ENCODE measurements around the gene YAF2. TPM values are rescaled to one million over a fixed set of nuclear protein-coding genes. Genes with fewer than 3 reads are reported as not detected.

YAF2 gene
- total and polyA plus RNA-seq, 2 donors (not counting 3 experiments of a cell fraction or from before 2014, with no cell fraction given): 6.9 to 29.2 TPM

DNA sequence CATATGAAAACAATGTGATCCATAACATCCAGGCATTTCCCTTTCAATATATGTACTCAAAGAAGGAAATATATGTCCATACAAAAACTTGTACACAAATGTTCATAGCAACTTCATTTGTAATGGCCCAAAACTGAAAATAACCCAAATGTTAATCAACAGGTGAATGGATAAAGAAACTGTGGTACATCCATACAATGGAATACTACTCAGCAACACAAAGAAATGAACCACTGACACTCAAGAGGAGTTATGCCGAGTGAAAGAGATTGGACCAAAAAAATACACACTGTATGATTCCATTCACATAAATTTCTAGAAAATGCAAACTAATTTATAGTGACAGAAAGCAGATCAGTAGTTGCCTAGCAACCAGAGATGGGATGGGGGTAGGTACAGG, 63.1 kb downstream of the YAF2 start:
- Histone ChIP-seq H3K36me3 (ENCODE audit: control insufficient read depth in 2 of 2, extremely low read depth in 1 of 2, insufficient read depth in 2 of 2, low read length in 2 of 2) (no peaks in the 10 kb centered on the region), H3K79me2 (ENCODE audit: control insufficient read depth, insufficient read depth, low read length) (no peaks in the 10 kb centered on the region), H2AFZ (ENCODE audit: low read depth, low read length) (no peak overlapping the region), H3K4me2 (ENCODE audit: insufficient read depth, low read length) (no peak overlapping the region), H4K20me1 (replicated peaks; ENCODE audit: control insufficient read depth, extremely low read depth, insufficient read depth, low read length) (no peaks in the 10 kb centered on the region), H3K4me1 (ENCODE audit: control insufficient read depth, extremely low read depth, insufficient read depth, low read length) (no peaks in the 10 kb centered on the region), H3K9me1 (replicated peaks; ENCODE audit: control insufficient read depth, extremely low read depth, insufficient read depth, low read length) (no peaks in the 10 kb centered on the region), H3K9me3 (replicated peaks; ENCODE audit: control insufficient read depth, insufficient read depth, low read length) (no peaks in the 10 kb centered on the region), H3K9ac (replicated peaks; ENCODE audit: extremely low read depth, insufficient read depth, low read length) (no peak overlapping the region), H3K27me3 (ENCODE audit: control insufficient read depth in 2 of 2, insufficient read depth in 2 of 2, low read length in 2 of 2) (no peaks in the 10 kb centered on the region), H3K27ac (ENCODE audit: insufficient read depth, low read depth, low read length) (no peak overlapping the region), H3K4me3 (replicated peaks in 1 of 3; ENCODE audit: insufficient read depth in 1 of 3, low read depth in 1 of 3, low read length in 3 of 3) (no peak overlapping the region)
- no TSS peak for BruUV-seq (replicated peaks)
- ChIA-PET CTCF (no interaction called here), POLR2A (no interaction called here)
- dilution Hi-C loops (cut with MboI; ENCODE audit: extremely low pct_ligation_motif_present, low sequenced_read_pairs) (no loop called here), intact Hi-C loops (cut with micrococcal nuclease) (no loop called here)
- TF ChIP-seq, protein P1, sequence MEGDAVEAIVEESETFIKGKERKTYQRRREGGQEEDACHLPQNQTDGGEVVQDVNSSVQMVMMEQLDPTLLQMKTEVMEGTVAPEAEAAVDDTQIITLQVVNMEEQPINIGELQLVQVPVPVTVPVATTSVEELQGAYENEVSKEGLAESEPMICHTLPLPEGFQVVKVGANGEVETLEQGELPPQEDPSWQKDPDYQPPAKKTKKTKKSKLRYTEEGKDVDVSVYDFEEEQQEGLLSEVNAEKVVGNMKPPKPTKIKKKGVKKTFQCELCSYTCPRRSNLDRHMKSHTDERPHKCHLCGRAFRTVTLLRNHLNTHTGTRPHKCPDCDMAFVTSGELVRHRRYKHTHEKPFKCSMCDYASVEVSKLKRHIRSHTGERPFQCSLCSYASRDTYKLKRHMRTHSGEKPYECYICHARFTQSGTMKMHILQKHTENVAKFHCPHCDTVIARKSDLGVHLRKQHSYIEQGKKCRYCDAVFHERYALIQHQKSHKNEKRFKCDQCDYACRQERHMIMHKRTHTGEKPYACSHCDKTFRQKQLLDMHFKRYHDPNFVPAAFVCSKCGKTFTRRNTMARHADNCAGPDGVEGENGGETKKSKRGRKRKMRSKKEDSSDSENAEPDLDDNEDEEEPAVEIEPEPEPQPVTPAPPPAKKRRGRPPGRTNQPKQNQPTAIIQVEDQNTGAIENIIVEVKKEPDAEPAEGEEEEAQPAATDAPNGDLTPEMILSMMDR (IDR thresholded peaks at IDR 0.05; ENCODE audit: extremely low read depth in 1 of 2, insufficient read depth in 1 of 2, low read depth in 1 of 2, low read length in 2 of 2): no peak
- TF ChIP-seq GATA2 (IDR thresholded peaks at IDR 0.05; ENCODE audit: insufficient read depth, insufficient read length, low read depth, low read length) (no peak), MYC (IDR thresholded peaks at IDR 0.05; ENCODE audit: low read depth, low read length) (no peak), EZH2 (IDR thresholded peaks at IDR 0.05; ENCODE audit: borderline replicate concordance, low read depth, low read length, severe bottlenecking) (no peak), JUN (IDR thresholded peaks at IDR 0.05; ENCODE audit: borderline replicate concordance, insufficient read depth, insufficient read length, low read depth) (no peak), POLR2AphosphoS5 (IDR thresholded peaks at IDR 0.05; ENCODE audit: insufficient read depth, low read depth, low read length) (no peak), POLR2A (IDR thresholded peaks at IDR 0.05; ENCODE audit: low read depth, low read length) (no peak), FOS (IDR thresholded peaks at IDR 0.05; ENCODE audit: borderline replicate concordance, insufficient read depth, low read length) (no peak)
- TF ChIP-seq, protein P2, sequence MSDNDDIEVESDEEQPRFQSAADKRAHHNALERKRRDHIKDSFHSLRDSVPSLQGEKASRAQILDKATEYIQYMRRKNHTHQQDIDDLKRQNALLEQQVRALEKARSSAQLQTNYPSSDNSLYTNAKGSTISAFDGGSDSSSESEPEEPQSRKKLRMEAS (IDR thresholded peaks at IDR 0.05; ENCODE audit: insufficient read depth, insufficient read length): no peak
- FAIRE-seq: no peak
- no peak for DNase-seq (ENCODE audit: low read depth, low spot score)
